ENCODE measurements around the gene THEM4.

THEM4 gene

DNA sequence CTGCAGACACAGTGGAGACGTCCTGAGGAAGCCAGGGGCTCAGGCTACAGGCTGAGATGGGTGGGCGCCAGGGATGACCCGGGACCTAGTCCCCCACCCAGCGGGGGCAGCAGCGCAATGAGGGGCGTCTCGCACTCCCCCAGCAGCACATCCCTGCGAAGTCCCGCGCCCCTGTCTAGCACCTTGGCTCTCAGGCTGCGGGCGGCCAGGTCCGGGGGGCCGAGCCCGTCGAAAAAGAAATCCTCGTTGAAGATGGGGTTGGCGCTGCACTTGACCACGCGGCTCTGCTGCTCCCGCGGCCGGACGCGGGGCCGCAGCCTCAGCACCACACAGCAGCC is 71.5 kb downstream of the THEM4 start:
- no peak for DNase-seq (ENCODE audit: low read depth in 2 of 2)

DNA sequence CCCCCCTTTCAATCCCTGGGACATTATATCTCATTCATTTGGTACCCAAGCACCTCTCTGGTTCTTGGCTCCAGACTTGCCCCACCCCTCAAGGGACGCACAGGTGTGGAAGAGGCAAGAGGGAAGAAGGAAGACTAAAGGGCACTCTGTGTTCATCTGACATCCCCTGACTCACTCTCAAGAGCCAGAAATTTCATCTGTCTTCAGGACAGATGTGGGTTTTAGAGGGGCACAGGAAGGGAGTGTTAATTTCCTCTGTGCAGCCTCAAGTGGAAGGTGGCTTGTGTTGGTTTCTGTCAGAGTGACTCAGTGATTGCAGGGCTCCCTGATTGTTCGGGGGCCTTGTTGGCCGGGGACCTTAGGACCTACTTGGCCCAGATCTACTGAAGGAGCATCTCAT is 72.1 kb downstream of the THEM4 start:
- no peak for DNase-seq (ENCODE audit: low read depth in 2 of 2)

DNA sequence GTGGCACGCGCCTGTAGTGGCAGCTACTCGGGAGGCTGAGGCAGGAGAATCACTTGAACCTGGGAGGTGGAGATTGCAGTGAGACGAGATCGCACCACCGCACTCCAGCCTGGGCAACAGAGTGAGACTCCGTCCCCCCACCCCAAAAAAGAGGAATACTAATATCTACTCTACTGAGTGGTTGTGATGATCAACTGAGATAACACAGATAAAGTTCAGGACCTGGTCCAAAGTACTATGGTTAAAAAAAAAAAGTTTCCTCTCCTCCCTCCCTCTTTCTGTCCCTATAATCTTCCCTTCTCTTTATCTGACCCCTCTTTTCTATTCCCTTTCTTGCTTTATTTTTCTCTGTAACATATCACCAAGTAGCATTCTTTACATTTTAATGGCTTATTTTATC is 73.7 kb downstream of the THEM4 start:
- DNase-seq (ENCODE audit: low read depth in 2 of 2): no peak

DNA sequence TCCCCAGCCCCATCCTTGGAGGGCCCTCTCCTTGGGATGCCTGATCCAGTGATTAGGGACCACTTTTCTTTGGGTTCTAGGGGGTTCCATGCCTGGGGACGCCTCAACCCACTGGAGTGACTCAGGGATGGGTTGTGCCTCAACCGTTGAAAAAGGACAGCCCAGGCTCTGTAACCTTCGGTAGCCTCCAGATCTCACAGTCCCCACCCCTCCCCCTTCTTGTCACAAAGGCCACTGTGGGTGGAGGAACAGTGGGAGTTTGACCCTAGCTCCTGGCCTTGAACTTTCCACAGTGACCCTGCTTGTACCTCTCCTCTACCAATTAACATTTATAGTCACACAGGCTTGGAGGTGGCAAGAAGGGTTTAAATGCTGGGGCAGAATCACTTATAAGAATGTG is 75.1 kb downstream of the THEM4 start:
- no peak for DNase-seq (ENCODE audit: low read depth in 2 of 2)

DNA sequence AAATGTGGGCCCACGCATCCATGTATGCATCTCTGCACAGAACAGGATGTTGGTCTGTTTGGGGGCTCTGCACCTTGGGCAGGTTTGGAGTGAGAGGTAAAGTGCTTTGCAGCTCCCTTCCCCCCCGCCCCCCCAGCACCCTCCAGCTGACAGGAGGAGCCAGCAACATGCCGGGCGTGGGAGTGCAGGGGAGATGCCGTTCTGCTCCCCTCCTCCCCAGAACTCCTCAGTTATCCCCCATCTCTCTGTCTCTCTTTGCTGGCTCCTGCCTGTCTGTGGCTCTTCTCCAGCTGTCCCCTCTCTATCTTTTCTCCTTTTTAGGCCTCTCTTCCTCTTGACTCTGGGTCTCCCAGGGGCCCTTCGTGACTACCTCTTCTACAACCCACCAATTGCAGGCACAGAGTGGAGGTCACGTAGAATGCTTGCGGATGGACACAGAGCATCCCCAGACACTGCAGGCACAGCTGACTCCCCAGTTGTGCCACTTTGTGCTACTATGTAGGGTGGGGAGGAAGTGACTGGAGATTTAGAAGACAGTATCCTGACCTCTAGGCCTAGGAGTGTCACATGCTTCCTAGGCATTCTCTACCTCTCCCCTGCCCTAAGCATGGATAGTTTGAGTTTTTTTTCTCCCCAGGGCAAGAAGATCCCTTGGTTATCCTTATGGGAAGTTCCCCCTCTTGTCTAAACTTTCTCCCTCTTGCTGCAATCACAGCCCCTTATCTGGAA is 76.0 kb downstream of the THEM4 start:
- no peak for DNase-seq (ENCODE audit: low read depth in 2 of 2)

DNA sequence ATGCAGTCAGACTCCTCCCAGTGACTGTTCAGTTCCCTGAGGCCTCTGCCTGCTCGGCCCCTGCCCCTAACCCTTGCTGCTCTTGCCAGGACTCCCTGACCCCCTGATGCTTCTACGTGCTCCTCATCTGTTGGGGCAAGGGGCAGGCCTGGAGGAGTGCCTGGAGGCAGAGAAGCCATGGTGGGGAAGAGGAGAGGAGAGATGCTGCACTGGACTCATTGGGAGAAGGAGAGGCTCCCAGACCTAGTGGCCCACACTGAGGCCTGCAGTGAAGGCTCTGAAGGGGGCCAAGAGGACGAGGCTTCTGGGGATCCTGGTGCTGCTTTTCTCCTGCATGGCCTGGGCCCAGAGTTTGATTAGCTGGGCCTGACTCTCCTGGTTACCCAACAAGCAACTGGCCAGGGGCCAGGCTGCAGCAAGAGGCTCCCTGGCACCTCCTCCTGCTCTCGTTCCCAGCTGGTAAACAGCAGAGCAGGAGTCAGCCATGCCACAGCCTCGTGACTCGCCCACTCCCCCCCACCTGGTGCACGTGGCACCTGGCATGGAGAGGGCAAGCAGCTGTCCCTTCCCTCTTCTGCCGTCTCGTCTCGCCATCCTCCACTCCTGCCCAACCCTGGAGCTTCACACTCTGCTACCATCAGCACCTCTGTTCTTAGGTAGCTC is 76.9 kb downstream of the THEM4 start:
- no peak for DNase-seq (ENCODE audit: low read depth in 2 of 2)

DNA sequence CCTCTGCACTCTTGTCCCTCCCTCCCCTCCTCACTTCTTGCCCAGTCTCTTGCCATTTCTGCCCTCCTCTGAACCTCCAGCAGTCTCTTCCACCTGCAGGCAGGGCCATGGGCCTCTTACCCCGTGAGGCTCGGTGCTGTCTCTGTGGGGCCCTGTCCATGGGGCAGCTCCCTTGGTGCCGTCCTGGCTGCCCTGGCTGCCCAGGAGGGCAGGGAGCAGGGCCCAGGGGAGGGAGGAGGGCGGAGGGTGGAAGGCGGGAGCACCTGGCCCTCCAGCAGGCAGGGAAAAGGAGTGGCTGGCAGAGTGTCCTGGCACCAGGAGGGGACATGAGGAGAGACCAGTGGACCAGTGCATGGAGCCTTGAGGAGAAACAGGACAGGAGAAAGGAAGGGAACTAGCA is 77.7 kb downstream of the THEM4 start, which contains the start of gene RORC:
Gene RORC (minus strand): TSS at position 198 of the 400 bp plus-strand sequence. CDS start 38 bp downstream, at position 160.
- no peak for DNase-seq (ENCODE audit: low read depth in 2 of 2)

DNA sequence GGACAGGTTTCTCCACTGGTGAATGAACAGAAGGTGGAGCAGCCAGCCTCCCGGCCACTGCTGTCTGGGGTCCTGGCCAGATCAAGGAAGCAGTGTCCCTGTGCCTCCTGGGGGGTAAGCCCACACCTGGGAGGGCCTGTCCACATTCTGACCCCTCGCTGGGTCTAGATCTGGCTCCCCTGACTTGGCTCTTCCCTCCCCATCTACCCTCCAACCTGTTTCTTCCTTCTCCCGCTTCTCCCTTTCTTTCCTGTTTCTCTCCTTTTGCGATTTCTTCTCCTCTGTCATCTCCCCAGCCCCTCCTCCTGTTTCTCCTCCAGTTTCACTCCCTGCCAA is 78.1 kb downstream of the THEM4 start:
- DNase-seq (ENCODE audit: low read depth in 2 of 2): no peak

DNA sequence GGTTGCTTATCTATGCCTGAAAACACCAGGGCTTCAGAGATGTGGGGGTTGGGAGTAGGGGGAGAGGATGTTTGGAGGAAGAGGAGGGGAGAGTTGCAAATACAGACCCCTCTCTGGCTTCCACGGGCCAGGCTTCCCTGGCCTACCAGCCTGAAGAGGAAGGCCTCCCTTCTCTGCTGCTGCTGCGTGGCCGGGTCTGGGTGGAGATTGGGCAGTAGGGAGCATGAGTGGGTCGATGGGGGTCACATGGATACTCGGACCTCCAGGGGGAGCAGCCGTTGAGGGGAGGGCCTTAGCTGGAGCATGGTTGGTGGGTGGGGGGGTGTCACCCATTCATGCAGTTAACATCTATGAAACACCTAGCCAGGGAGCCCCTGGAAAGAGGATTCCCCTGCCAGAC is 79.3 kb downstream of the THEM4 start:
- DNase-seq (ENCODE audit: low read depth in 2 of 2): no peak

DNA sequence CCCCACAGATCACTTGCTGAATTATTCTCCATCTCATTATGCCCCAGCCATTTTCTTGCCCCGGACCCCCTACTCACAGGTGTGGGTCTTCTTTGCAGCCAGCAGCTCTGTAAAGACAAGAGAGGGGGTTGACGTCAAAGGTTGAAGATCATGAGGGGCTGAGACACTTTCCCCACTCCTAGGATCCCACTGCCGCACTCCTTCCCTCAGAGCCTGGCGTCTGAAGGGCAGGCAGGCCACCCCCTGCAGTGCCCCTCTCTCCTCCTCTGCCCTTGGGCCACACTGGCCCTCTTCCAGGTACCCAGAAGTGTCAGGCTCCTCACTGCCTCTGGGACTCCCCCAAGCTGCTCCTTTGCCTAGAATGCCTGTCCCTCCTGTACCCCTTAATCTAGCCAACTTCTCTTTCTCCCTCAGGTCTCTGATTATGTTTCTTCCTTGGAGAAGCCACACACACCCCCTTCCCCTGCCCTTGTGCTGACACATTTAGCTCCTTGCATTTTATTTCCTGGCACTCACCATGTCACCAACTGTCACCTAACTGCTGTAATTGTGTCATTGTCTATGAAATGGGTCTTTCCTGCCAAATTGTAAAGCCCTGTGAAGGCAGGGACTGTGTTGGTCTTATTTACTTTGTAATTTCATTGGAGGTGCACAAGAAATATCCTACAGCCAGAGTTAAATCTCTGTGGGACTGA is 79.8 kb downstream of the THEM4 start:
- no peak for DNase-seq (ENCODE audit: low read depth in 2 of 2)

DNA sequence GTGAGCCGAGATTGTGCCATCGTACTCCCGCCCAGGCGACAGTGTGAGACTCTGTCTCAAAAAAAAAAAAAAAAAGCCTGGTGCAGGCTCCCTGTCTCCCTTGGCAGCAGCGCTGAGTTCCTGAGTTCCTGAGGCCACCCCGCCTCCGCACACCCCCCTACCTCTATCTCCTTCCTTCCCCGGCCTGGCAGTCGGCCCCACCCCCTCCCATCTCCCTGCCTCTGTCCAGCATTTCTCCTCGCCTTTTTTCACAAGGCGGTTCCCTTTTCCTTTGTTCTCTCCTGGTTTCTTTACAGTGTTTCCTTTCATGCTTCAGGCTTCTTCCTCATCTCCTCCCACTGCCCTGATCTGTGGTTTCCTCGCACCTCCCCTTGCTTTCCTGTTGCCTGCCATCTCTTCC is 80.4 kb downstream of the THEM4 start:
- DNase-seq (ENCODE audit: low read depth in 2 of 2): no peak

DNA sequence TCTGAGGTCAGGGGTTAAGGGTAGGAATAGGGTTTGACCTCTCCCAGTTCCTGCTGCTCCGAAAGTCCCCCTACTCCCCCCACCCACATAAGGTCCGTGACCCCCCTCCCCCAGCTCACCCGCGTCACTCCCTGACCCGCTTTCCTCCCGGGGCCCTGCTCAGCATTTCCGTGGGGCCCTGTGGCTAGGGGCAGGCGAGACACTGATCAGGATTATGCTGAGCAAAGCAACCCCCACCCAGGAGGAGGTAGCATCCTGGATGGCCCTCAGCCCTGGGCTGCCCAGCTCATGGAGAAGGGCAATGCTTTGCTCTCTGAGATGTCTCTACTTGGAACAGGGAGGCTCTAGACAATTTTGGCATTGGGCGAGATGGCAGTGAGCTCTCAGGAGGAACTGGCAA is 81.5 kb downstream of the THEM4 start:
- DNase-seq (ENCODE audit: low read depth in 2 of 2): no peak

DNA sequence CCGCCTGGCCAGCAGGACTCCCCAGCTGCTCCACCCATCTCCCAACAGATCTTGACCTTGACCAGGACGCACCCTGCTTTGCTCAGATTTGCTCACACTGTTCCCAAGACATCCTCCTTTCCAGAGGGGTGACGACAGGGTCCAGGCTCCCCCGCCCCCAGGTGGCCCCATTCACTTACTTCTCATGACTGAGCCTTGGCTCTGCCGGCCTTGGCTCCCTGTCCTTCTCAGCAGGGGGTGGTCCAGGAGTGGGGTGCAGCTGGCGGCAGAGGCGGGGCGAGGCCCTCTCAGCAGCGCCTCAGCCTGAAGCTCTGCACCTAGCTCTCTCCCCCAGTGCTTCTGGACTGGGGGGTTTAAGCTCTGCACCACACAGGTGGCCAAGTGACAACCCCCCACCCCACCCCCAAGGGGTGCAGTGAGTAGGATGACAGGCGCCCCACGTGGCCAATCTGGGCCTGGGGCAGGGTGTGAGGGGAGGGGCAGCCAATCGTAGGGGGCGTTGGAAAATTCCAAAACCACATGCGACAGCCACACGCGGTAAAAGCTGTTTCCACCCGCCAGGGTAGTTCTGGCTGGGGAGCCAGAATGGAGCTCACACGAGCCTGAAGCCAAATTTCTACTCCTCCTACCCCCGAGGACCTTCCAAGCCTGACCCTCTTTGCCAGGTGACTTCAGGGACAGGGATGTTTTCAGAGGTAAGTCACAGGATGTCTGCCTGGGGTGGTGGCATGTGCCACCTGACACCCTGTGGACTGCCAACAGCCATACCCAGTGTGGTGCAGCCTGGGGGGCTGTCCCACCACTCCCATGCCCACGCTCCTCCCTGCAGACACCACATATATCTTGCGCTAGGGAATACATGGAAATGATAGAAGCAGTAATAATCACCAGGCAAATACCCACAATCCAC is 83.3 kb downstream of the THEM4 start:
- DNase-seq (ENCODE audit: low read depth in 2 of 2): no peak

DNA sequence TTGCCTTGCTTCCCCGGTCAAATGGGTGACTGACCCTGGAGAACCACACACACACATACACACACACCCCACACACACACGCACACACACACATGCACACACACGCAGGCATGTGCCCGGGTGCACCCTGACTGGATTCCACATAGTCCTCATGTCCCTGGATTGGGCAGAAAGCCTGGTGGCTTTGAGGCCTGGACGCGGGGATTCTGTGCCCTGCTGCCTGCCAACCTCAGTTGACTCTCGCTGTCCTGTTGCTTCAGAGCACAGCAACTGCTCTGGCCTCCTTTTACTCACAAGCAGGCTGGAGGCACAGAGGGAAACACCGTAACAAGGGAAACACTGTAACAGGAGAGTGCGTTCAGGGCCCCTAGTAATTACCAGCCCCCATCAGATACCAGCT is 84.1 kb downstream of the THEM4 start:
- DNase-seq (ENCODE audit: low read depth in 2 of 2): no peak

Measured in stimulated activated CD8-positive, alpha-beta memory T cell treated with anti-CD3 and anti-CD28 coated beads, Interleukin-7, amount 100 ng/mL, for 1 hour (primary cell).